Epidermal melanocyte (primary cell): ENCODE results near the gene ACER3.
"Not testable (repeated sequence)": the region's sequence is repeated elsewhere in the genome, so short reads cannot be mapped to it uniquely, and the experiment has no call there.

ENCODE experiments used
- DNase-seq: peaks from one replicate; pipeline ENCODE4 v3.0.0; 2011; ENCODE audit warnings: low spot score; ENCODE audit not compliant: insufficient read length

Gene ACER3

GRCh38 chr11:76872959-76873827 is 12.5 kb downstream of the ACER3 start:
- no peak for DNase-seq

GRCh38 chr11:76878014-76878413 is 17.3 kb downstream of the ACER3 start:
- no peak for DNase-seq

- DNase-seq = no peak
Observed at GRCh38 chr11:76880314-76880713, 19.6 kb downstream of the ACER3 start.

- DNase-seq = no peak
Observed at GRCh38 chr11:76880956-76881355, 20.2 kb downstream of the ACER3 start.

GRCh38 chr11:76885390-76886097 is 24.8 kb downstream of the ACER3 start:
- DNase-seq = no peak

- no peak for DNase-seq
Observed at GRCh38 chr11:76888989-76889388, 28.3 kb downstream of the ACER3 start.

- no peak for DNase-seq
Observed at GRCh38 chr11:76889411-76889975, 28.8 kb downstream of the ACER3 start.

GRCh38 chr11:76890329-76890728 is 29.6 kb downstream of the ACER3 start:
- DNase-seq = no peak

GRCh38 chr11:76891285-76891684 is 30.6 kb downstream of the ACER3 start:
- DNase-seq = no peak

GRCh38 chr11:76891793-76892192 is 31.1 kb downstream of the ACER3 start:
- DNase-seq = no peak

GRCh38 chr11:76892306-76892705 is 31.6 kb downstream of the ACER3 start:
- peak; percentile 43 for DNase-seq

- DNase-seq = no peak
Observed at GRCh38 chr11:76897233-76897632, 36.5 kb downstream of the ACER3 start.

GRCh38 chr11:76901144-76901543 is 40.4 kb downstream of the ACER3 start:
- no peak for DNase-seq

- DNase-seq = not testable (repeated sequence)
Observed at GRCh38 chr11:76901622-76902021, 40.9 kb downstream of the ACER3 start.

GRCh38 chr11:76902121-76903014 is 41.6 kb downstream of the ACER3 start:
- DNase-seq = no peak

GRCh38 chr11:76903325-76903724 is 42.6 kb downstream of the ACER3 start:
- DNase-seq = no peak

GRCh38 chr11:76910620-76911414 is 50.1 kb downstream of the ACER3 start:
- no peak for DNase-seq

- DNase-seq = no peak
Observed at GRCh38 chr11:76911415-76911808, 50.7 kb downstream of the ACER3 start.

GRCh38 chr11:76916712-76917111 is 56.0 kb downstream of the ACER3 start:
- no peak for DNase-seq

GRCh38 chr11:76918941-76919386 is 58.2 kb downstream of the ACER3 start:
- DNase-seq = no peak
